Osteocyte (in vitro differentiated cells): ENCODE data around the gene WDR91. TPM values are rescaled to one million over a fixed set of nuclear protein-coding genes. Genes with fewer than 3 reads are reported as not detected.

Source experiments
- DNase-seq: peaks from one replicate; pipeline ENCODE4 v3.0.0; 2021; ENCODE audit warnings: mixed read lengths; ENCODE audit not compliant: unreplicated experiment; ENCODE audit errors: extremely low spot score
- H3K27ac Mint-ChIP-seq: one replicate; pipeline ENCODE4 v1.8.0; 2021; ENCODE audit warnings: mild to moderate bottlenecking, mixed read lengths; ENCODE audit not compliant: unreplicated experiment
- H3K27me3 Mint-ChIP-seq: one replicate; pipeline ENCODE4 v1.8.0; 2021; ENCODE audit warnings: mixed read lengths; ENCODE audit not compliant: unreplicated experiment
- H3K36me3 Mint-ChIP-seq: one replicate; pipeline ENCODE4 v1.8.0; 2021; ENCODE audit warnings: mixed read lengths; ENCODE audit not compliant: unreplicated experiment
- H3K4me1 Mint-ChIP-seq: one replicate; pipeline ENCODE4 v1.8.0; 2021; ENCODE audit warnings: mixed read lengths; ENCODE audit not compliant: unreplicated experiment
- H3K4me3 Mint-ChIP-seq: one replicate; pipeline ENCODE4 v1.8.0; 2021; ENCODE audit warnings: mild to moderate bottlenecking, moderate library complexity, mixed read lengths; ENCODE audit not compliant: unreplicated experiment
- H3K9me3 Mint-ChIP-seq: one replicate; pipeline ENCODE4 v1.8.0; 2021; ENCODE audit warnings: mixed read lengths; ENCODE audit not compliant: unreplicated experiment
- CTCF ChIP-seq: fragments of 200-600 bp; sonication (generic); IDR thresholded peaks from 2 replicates; pipeline ENCODE4 v1.5.0; 2021; ENCODE audit warnings: antibody characterized with exemption, mild to moderate bottlenecking, moderate library complexity
- total RNA-seq: library from RNA; stranded (reverse); gene quantifications from 2 replicates; pipeline ENCODE4 v1.2.1, GENCODE V29; 2021

WDR91 gene
- total RNA-seq, 1 donor from 2014 or later, result 10.8 TPM

GRCh38 chr7:135197906-135198655 lies 13.2 kb downstream of the WDR91 start:
- H3K27ac Mint-ChIP-seq, result no peak overlapping the region
- no peak for TF ChIP-seq CTCF
- no peak for DNase-seq

GRCh38 chr7:135197343-135197742 lies 14.0 kb downstream of the WDR91 start:
- H3K36me3 Mint-ChIP-seq, result peaks cover 51% of the 10 kb centered on the region
- H3K4me1 Mint-ChIP-seq, result peaks cover 11% of the 10 kb centered on the region
- DNase-seq, result no peak
- H3K27me3 Mint-ChIP-seq, result no peaks in the 10 kb centered on the region
- H3K4me3 Mint-ChIP-seq, result no peak overlapping the region
- no peak overlapping the region for H3K27ac Mint-ChIP-seq
- H3K9me3 Mint-ChIP-seq, result no peaks in the 10 kb centered on the region
- no peak for TF ChIP-seq CTCF

More at GRCh38 chr7:135197906-135198655, 13.2 kb downstream of the WDR91 start:
- H3K9me3 Mint-ChIP-seq, result no peaks in the 10 kb centered on the region
- H3K36me3 Mint-ChIP-seq, result peaks cover 48% of the 10 kb centered on the region
- no peak overlapping the region for H3K4me3 Mint-ChIP-seq
- H3K4me1 Mint-ChIP-seq, result peaks cover 11% of the 10 kb centered on the region
- H3K27me3 Mint-ChIP-seq, result no peaks in the 10 kb centered on the region

GRCh38 chr7:135195968-135196629 lies 15.2 kb downstream of the WDR91 start:
- no peak for TF ChIP-seq CTCF
- no peaks in the 10 kb centered on the region for H3K9me3 Mint-ChIP-seq
- DNase-seq, result no peak
- H3K27me3 Mint-ChIP-seq, result no peaks in the 10 kb centered on the region
- peaks cover 11% of the 10 kb centered on the region for H3K4me1 Mint-ChIP-seq
- no peak overlapping the region for H3K4me3 Mint-ChIP-seq
- no peak overlapping the region for H3K27ac Mint-ChIP-seq
- H3K36me3 Mint-ChIP-seq, result peaks cover 50% of the 10 kb centered on the region

- Mint-ChIP-seq H3K27ac (no peak overlapping the region), H3K9me3 (no peaks in the 10 kb centered on the region), H3K36me3 (peaks cover 56% of the 10 kb centered on the region), H3K4me1 (peaks cover 12% of the 10 kb centered on the region), H3K27me3 (no peaks in the 10 kb centered on the region), H3K4me3 (no peak overlapping the region)
- DNase-seq, result no peak
- no peak for TF ChIP-seq CTCF
Observed at GRCh38 chr7:135195156-135195555, 16.2 kb downstream of the WDR91 start.

- H3K27ac Mint-ChIP-seq, result no peak overlapping the region
- peaks cover 56% of the 10 kb centered on the region for H3K36me3 Mint-ChIP-seq
- no peaks in the 10 kb centered on the region for H3K27me3 Mint-ChIP-seq
- TF ChIP-seq CTCF, result no peak
- H3K9me3 Mint-ChIP-seq, result no peaks in the 10 kb centered on the region
- peaks cover 18% of the 10 kb centered on the region for H3K4me1 Mint-ChIP-seq
- no peak overlapping the region for H3K4me3 Mint-ChIP-seq
- no peak for DNase-seq
Observed at GRCh38 chr7:135194494-135195095, 16.7 kb downstream of the WDR91 start.
